Mesenchymal stem cell (in vitro differentiated cells and primary cell): ENCODE measurements around the gene MYL7.

Experiments
- DNase-seq: peaks from one replicate; pipeline ENCODE4 v3.0.0-alpha.2; 2013
- H2AFZ ChIP-seq: one replicate; pipeline ENCODE4 v1.6.1; 2013; ENCODE audit warnings: low read depth, mild to moderate bottlenecking, control low read depth, inconsistent platforms, low read length, moderate library complexity
- H2AK5ac ChIP-seq: 2 replicates; pipeline ENCODE4 v1.6.1; 2013; ENCODE audit warnings: low read length, moderate library complexity, mild to moderate bottlenecking, inconsistent platforms; ENCODE audit not compliant: severe bottlenecking
- H2BK120ac ChIP-seq: one replicate; pipeline ENCODE4 v1.6.1; 2013; ENCODE audit warnings: low read depth, mild to moderate bottlenecking, inconsistent platforms, low read length, moderate library complexity
- H2BK12ac ChIP-seq, 2 experiments: one replicate each; pipeline ENCODE4 v1.6.1; 2013; ENCODE audit warnings: inconsistent platforms in 2 of 2, low read length in 2 of 2, mild to moderate bottlenecking in 2 of 2, moderate library complexity in 2 of 2, control low read depth in 1 of 2
- H2BK15ac ChIP-seq: one replicate; pipeline ENCODE4 v1.6.1; 2013; ENCODE audit warnings: mild to moderate bottlenecking, low read depth, inconsistent platforms; ENCODE audit not compliant: poor library complexity, severe bottlenecking
- H2BK5ac ChIP-seq: 2 replicates; pipeline ENCODE4 v1.6.1; 2013; ENCODE audit warnings: low read depth, mild to moderate bottlenecking, low read length, control low read depth, inconsistent platforms; ENCODE audit not compliant: poor library complexity, severe bottlenecking
- H3K14ac ChIP-seq, 2 experiments: one replicate each; pipeline ENCODE4 v1.6.1; 2013; ENCODE audit warnings: inconsistent platforms in 2 of 2, low read length in 2 of 2, control low read depth in 1 of 2, mild to moderate bottlenecking in 1 of 2, moderate library complexity in 1 of 2
- H3K18ac ChIP-seq, 2 experiments: one replicate each; pipeline ENCODE4 v1.6.1; 2013; ENCODE audit warnings: inconsistent platforms in 2 of 2, low read length in 2 of 2, control low read depth in 1 of 2, low read depth in 1 of 2, mild to moderate bottlenecking in 1 of 2
- H3K23ac ChIP-seq, 2 experiments: one replicate each; pipeline ENCODE4 v1.6.1; 2013; ENCODE audit warnings: inconsistent platforms in 2 of 2, low read length in 2 of 2, mild to moderate bottlenecking in 2 of 2, moderate library complexity in 2 of 2, control low read depth in 1 of 2
- H3K27ac ChIP-seq: 2 replicates; pipeline ENCODE4 v1.5.1; 2013; ENCODE audit warnings: mild to moderate bottlenecking, moderate library complexity, low read length, control low read depth, inconsistent platforms; ENCODE audit not compliant: poor library complexity, severe bottlenecking
- H3K27me3 ChIP-seq, 2 experiments: 2 replicates each; pipeline versions ENCODE4 v1.6.1 to v1.7.0; 2013; ENCODE audit warnings: low read length in 2 of 2, mild to moderate bottlenecking in 2 of 2, moderate library complexity in 2 of 2, control low read depth in 1 of 2, inconsistent platforms in 1 of 2; ENCODE audit not compliant: control insufficient read depth in 1 of 2, insufficient read depth in 1 of 2
- H3K36me3 ChIP-seq, 2 experiments: 2 replicates each; pipeline versions ENCODE4 v1.6.1 to v1.7.0; 2013; ENCODE audit warnings: low read length in 2 of 2, control low read depth in 1 of 2, inconsistent platforms in 1 of 2, low read depth in 1 of 2, mild to moderate bottlenecking in 1 of 2; ENCODE audit not compliant: insufficient read depth in 2 of 2, control insufficient read depth in 1 of 2
- H3K4ac ChIP-seq, 2 experiments: one replicate each; pipeline ENCODE4 v1.6.1; 2013; ENCODE audit warnings: inconsistent platforms in 2 of 2, low read length in 2 of 2, mild to moderate bottlenecking in 2 of 2, moderate library complexity in 2 of 2, control low read depth in 1 of 2, low read depth in 1 of 2
- H3K4me1 ChIP-seq: 2 replicates; pipeline ENCODE4 v1.6.1; 2013; ENCODE audit warnings: low read depth, low read length, control low read depth; ENCODE audit not compliant: control insufficient read depth, insufficient read depth
- H3K4me2 ChIP-seq: 2 replicates; pipeline ENCODE4 v1.6.1; 2013; ENCODE audit warnings: low read length, mild to moderate bottlenecking, inconsistent platforms; ENCODE audit not compliant: poor library complexity, severe bottlenecking
- H3K4me3 ChIP-seq, 2 experiments: 2 replicates each; pipeline versions ENCODE4 v1.5.1 to v1.7.0; 2013; ENCODE audit warnings: low read length in 2 of 2, mild to moderate bottlenecking in 2 of 2, control low read depth in 1 of 2, low read depth in 1 of 2; ENCODE audit not compliant: insufficient read depth in 1 of 2
- H3K79me1 ChIP-seq: replicated peaks from 2 replicates; pipeline ENCODE4 v1.6.1; 2013; ENCODE audit warnings: mild to moderate bottlenecking, control low read depth, low read length, inconsistent platforms; ENCODE audit not compliant: poor library complexity, severe bottlenecking
- H3K9ac ChIP-seq: 2 replicates; pipeline ENCODE4 v1.7.0; 2013; ENCODE audit warnings: mild to moderate bottlenecking, low read length, moderate library complexity
- H3K9me3 ChIP-seq: 2 replicates; pipeline ENCODE4 v1.7.0; 2013; ENCODE audit warnings: mild to moderate bottlenecking, low read length; ENCODE audit not compliant: control insufficient read depth
- H4K8ac ChIP-seq: one replicate; pipeline ENCODE4 v1.6.1; 2013; ENCODE audit warnings: inconsistent platforms, mild to moderate bottlenecking, low read length, moderate library complexity
- H4K91ac ChIP-seq: one replicate; pipeline ENCODE4 v1.6.1; 2013; ENCODE audit warnings: mild to moderate bottlenecking, low read length, inconsistent platforms
- WGBS: methylation state at CpG from one replicate; pipeline ENCODE4 v1.1.7; 2013; ENCODE audit warnings: mixed read lengths; 5-methylcytosine and 5-hydroxymethylcytosine counted together

Gene MYL7

DNA sequence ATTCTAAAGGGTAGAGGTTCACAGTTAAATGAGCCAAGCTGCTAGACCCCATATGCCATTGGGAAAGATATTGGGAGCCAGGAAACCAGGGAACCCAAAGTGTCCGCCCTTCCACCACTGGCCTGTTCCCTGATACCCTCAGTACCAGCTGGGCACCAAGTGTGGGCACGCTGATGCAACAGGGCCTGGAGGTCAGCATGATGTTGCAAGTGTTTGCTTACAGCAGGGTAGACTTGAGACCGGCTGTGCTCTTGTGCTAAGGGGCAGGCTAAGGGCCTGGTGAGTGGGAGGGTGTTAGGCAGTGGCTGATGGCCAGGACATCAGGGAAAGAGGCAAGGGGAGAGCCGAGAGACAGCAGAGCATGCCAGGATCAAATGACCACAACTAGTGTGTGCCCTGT, 21.0 kb upstream of the MYL7 start:
- H2AK5ac ChIP-seq: peak overlapping the region; percentile 7
- no peak for DNase-seq
- H4K8ac ChIP-seq: peak overlapping the region; percentile 19
- no peak overlapping the region for H2BK120ac ChIP-seq
- H3K14ac ChIP-seq: no peak overlapping the region
- H3K79me1 ChIP-seq: no peaks in the 10 kb centered on the region
- H3K23ac ChIP-seq: no peak overlapping the region
- no peak overlapping the region for H3K4me3 ChIP-seq
- no peak overlapping the region for H2BK5ac ChIP-seq
- H2AFZ ChIP-seq: peak overlapping the region; percentile 57
- H3K4ac ChIP-seq: no peak overlapping the region
- WGBS: 76% methylated on average over 4 of the region's 4 CpGs
- H3K18ac ChIP-seq: peak overlapping the region in 1 of 2 experiments; percentile 28
- no peak overlapping the region for H3K4me2 ChIP-seq
- H3K9me3 ChIP-seq: no peaks in the 10 kb centered on the region
- no peak overlapping the region for H2BK15ac ChIP-seq
- H3K27me3 ChIP-seq: peaks cover 0 to 1% of the 10 kb centered on the region in 2 experiments
- H4K91ac ChIP-seq: peak overlapping the region; percentile 22
- no peaks in the 10 kb centered on the region for H3K36me3 ChIP-seq
- no peak overlapping the region for H3K9ac ChIP-seq
- H2BK12ac ChIP-seq: peak overlapping the region in 1 of 2 experiments; percentile 56
- H3K27ac ChIP-seq: no peak overlapping the region
- H3K4me1 ChIP-seq: peaks cover 17% of the 10 kb centered on the region

DNA sequence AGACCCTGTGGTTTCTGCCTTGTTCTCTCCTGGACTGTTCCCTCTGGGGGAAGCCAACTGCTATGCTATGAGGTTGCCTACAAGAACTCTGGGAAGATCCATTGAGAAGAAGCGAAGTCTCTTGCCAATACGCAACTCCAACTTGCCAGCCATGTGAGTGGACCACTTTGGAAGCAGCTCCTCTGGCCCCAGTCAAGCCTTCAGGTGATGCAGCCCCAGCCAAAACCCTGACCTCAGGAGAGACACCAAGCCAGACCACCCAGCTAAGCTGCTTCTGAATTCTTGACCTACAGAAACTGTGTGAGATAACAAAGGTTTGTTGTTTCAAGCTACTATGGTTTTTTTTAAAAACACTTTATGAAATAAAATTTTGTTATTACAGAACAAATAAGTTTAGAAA, 20.2 kb upstream of the MYL7 start:
- Histone ChIP-seq H3K9me3 (no peaks in the 10 kb centered on the region), H3K4ac (no peak overlapping the region), H3K4me2 (no peak overlapping the region), H3K79me1 (no peaks in the 10 kb centered on the region), H3K27ac (no peak overlapping the region), H3K23ac (no peak overlapping the region), H3K27me3 (peaks cover 0 to 8% of the 10 kb centered on the region in 2 experiments), H3K4me3 (no peak overlapping the region), H4K91ac (no peak overlapping the region), H2BK120ac (no peak overlapping the region), H4K8ac (no peak overlapping the region), H2AFZ (no peak overlapping the region), H3K36me3 (no peaks in the 10 kb centered on the region), H3K4me1 (peaks cover 18% of the 10 kb centered on the region), H2BK12ac (no peak overlapping the region), H3K18ac (no peak overlapping the region), H2BK5ac (no peak overlapping the region), H2BK15ac (no peak overlapping the region), H2AK5ac (no peak overlapping the region), H3K14ac (no peak overlapping the region), H3K9ac (no peak overlapping the region)
- WGBS: 98% methylated on average over 2 of the region's 2 CpGs
- DNase-seq: no peak

DNA sequence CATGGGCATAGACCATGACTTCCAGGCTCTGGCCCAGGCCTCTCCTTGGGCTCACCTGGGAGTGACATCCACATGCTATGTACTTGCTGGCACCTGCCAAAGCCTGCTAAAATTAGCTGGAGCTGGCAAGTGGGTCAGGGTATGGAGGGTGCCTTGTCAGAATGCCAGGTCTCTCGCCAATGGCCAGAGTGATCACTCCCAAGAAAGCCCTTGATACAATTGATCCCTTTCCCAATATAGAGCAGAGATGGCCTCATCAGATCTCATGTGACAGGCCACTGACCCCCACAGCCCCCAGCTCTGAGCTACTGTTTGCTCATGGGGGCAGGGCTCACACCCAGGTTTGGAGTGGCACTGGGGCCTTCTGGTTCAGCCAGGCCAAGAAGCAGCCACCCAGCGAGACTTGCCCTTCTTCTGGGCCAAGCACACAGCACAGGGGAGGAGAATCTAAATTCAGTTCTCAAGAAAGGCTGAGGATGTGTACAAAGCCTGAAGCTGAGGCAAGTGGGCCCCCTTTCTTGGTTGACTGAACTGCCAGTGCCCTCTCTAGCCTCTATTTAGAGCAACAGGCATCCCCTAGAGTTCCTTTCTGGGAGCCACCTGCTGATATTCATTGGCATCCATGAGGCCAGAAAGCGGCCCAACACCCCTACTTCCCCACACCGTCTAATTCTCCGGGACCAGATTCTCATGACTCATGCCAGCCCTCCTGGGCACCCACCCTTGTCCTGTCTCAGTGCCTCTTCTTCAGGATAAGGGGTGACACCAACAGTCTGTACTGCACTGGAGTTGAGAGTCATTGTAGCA, 18.9 kb upstream of the MYL7 start:
- Histone ChIP-seq H2BK12ac (no peak overlapping the region), H4K91ac (no peak overlapping the region), H3K14ac (no peak overlapping the region), H3K27me3 (peaks cover 0 to 16% of the 10 kb centered on the region in 2 experiments), H3K36me3 (no peaks in the 10 kb centered on the region), H2BK5ac (no peak overlapping the region), H3K4ac (no peak overlapping the region), H2AK5ac (no peak overlapping the region), H3K27ac (no peak overlapping the region), H2BK120ac (no peak overlapping the region), H3K23ac (no peak overlapping the region), H3K4me3 (no peak overlapping the region), H2BK15ac (no peak overlapping the region), H3K9me3 (no peaks in the 10 kb centered on the region), H3K4me1 (peaks cover 18% of the 10 kb centered on the region), H4K8ac (no peak overlapping the region), H2AFZ (no peak overlapping the region), H3K79me1 (no peaks in the 10 kb centered on the region), H3K18ac (no peak overlapping the region), H3K9ac (no peak overlapping the region), H3K4me2 (no peak overlapping the region)
- 73% methylated on average over 5 of the region's 5 CpGs for WGBS
- DNase-seq: no peak

DNA sequence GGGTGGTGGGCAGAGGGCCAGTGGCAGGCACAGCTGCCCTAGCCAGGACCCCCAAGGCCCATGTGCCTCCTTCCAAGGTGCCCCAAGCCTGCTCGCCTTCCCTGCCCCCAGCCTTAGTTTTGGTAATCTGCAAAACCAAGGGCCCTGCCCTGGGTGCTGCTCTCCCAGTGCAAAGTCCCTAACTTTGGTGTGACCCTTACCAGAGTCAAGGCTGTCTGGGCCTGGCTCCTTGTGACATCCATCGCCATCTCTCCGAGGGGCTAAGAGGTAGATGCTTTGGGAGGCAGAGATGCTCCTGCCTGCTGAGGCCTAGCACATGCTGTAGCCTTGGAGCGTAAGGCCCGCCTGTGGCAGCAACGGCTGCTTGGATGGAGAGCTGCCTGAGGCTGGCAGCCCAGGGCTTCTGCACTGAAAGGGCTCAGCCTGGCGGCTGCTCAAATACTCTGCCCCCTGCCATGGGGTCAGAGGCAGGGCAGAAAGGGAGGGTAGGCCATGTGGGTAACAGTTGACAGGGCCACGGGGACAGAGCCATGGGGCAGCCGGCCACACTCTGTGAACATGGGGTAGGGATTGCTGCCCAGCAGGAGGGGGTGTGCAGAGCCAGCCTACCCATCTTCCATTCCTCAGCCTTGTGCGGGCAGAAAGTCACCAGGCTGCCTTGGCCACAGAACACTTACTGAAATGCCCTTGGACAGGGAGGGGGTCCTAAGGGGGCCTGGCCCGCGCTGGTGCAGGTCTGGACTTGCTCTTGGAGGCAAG, 17.9 kb upstream of the MYL7 start:
- Histone ChIP-seq H3K36me3 (no peaks in the 10 kb centered on the region), H3K9me3 (no peaks in the 10 kb centered on the region), H3K4me2 (no peak overlapping the region), H3K27me3 (peaks cover 0 to 24% of the 10 kb centered on the region in 2 experiments), H2BK12ac (no peak overlapping the region), H4K8ac (no peak overlapping the region), H3K23ac (no peak overlapping the region), H3K4me1 (peaks cover 18% of the 10 kb centered on the region), H2BK5ac (no peak overlapping the region), H3K14ac (peak overlapping the region in 1 of 2 experiments; percentile 68), H3K4ac (no peak overlapping the region), H2BK15ac (no peak overlapping the region), H3K27ac (no peak overlapping the region), H3K9ac (no peak overlapping the region), H2AFZ (no peak overlapping the region), H4K91ac (peak overlapping the region; percentile 15), H3K4me3 (peak overlapping the region in 1 of 2 experiments; percentile 1), H3K18ac (no peak overlapping the region), H2BK120ac (no peak overlapping the region), H2AK5ac (no peak overlapping the region), H3K79me1 (no peaks in the 10 kb centered on the region)
- DNase-seq: no peak
- 88% methylated on average over 11 of the region's 12 CpGs for WGBS
